Activated CD4-positive, alpha-beta memory T cell treated with anti-CD3 and anti-CD28 coated beads for 36 hours (primary cell): ENCODE measurements around the gene CHIT1. TPM values are rescaled to one million over a fixed set of nuclear protein-coding genes. Genes with fewer than 3 reads are reported as not detected.
A peak's percentile ranks its signal among the peaks of the same experiment; 100 is the strongest.

ENCODE experiments used
- CTCF ChIA-PET: fragments of 350-600 bp; sonication (Branson Sonifier 250); formaldehyde crosslinking; loops from one replicate; lab custom pipeline; 2021; ENCODE audit warnings: antibody characterized with exemption, inconsistent platforms; lab: Charles Lee
- POLR2A ChIA-PET: fragments of 350-600 bp; sonication (Branson Sonifier 250); formaldehyde crosslinking; loops from one replicate; lab custom pipeline; 2021; ENCODE audit warnings: antibody characterized with exemption; lab: Charles Lee
- DNase-seq: peaks from one replicate; pipeline ENCODE4 v3.0.0-alpha.2; 2020
- H3K27ac Mint-ChIP-seq: one replicate; pipeline ENCODE4 v1.8.0; 2021; ENCODE audit warnings: mixed read lengths
- H3K27me3 Mint-ChIP-seq: one replicate; pipeline ENCODE4 v1.8.0; 2021; ENCODE audit warnings: mixed read lengths
- H3K36me3 Mint-ChIP-seq: one replicate; pipeline ENCODE4 v1.8.0; 2021; ENCODE audit warnings: mixed read lengths
- H3K4me1 Mint-ChIP-seq: one replicate; pipeline ENCODE4 v1.8.0; 2021; ENCODE audit warnings: low read depth, mixed read lengths
- H3K4me3 Mint-ChIP-seq: one replicate; pipeline ENCODE4 v1.8.0; 2021; ENCODE audit warnings: mild to moderate bottlenecking, mixed read lengths
- H3K9me3 Mint-ChIP-seq: one replicate; pipeline ENCODE4 v1.8.0; 2021; ENCODE audit warnings: mixed read lengths
- intact Hi-C: fragments of 100-400 bp; cut with micrococcal nuclease; formaldehyde crosslinking; loops from one replicate; pipeline ENCODE4 v1.15.1; 2023
- total RNA-seq, 2 experiments: library from RNA; stranded (reverse); gene quantifications; one replicate each; pipeline ENCODE4 v1.2.3, GENCODE V29; 2021

Gene CHIT1
- total RNA-seq, 2 experiments from 2014 or later, result 0.19 to 0.53 TPM

DNA sequence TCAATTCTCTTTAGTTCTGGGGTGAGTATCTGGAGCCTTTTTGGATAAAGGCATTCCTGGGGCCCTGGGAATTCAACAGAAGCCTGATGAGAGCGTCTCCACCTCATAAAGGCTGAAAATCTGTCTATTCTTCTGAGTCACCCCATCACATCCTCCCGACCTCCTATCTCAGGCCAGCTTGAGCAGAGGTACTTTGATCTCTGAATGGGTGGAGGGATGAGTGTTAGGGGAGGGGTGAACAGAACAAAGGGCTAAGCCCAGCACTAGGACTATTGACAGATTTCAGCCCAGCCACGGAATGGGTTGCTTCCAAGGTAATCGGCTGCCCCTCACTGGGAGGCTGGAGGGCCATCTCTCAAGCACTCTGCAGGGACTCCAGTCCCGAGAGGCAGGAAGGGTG lies 51.4 kb downstream of the CHIT1 start:
- Mint-ChIP-seq H3K4me3 (no peak overlapping the region), H3K36me3 (no peaks in the 10 kb centered on the region), H3K27me3 (peaks cover 1% of the 10 kb centered on the region), H3K4me1 (no peaks in the 10 kb centered on the region), H3K27ac (no peak overlapping the region), H3K9me3 (no peaks in the 10 kb centered on the region)
- DNase-seq, result no peak
- intact Hi-C loops, result no loop called here
- CTCF ChIA-PET, result interaction anchor here (1.0 kb wide), 1 partner anchor 10 kb away, joined by 3 read pairs; no protein-coding TSS in a partner anchor
- POLR2A ChIA-PET, result no interaction called here

DNA sequence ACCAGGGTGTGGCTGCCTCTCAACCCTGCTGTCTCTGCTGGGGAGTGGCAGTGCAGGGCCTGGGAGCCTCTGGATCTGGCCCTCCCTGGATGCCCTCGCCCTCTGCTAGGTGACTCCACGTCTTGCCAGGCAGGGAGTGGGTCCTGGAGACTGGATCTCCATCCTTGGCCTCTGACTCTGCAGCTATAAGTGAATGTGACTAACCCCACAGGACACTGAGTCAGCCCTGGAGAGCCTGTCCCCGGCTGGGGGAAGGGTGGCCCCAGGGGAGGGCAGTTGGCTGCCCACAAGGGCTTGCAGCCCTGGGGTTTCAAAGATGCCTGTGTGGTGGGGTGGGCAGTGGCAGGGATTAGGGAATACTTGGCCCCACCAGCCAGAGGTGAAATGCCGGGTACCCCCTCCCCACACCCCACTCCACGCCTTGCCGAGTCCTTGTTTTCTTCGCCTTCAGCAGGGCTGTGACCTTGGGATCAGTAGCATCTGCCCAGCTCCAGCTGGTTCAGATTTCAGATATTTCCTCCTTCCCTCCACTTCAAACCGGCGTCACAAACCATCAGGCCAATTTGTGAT lies 51.9 kb downstream of the CHIT1 start:
- peaks cover 1% of the 10 kb centered on the region for H3K27me3 Mint-ChIP-seq
- no peak overlapping the region for H3K27ac Mint-ChIP-seq
- H3K4me1 Mint-ChIP-seq, result no peaks in the 10 kb centered on the region
- H3K4me3 Mint-ChIP-seq, result no peak overlapping the region
- H3K9me3 Mint-ChIP-seq, result no peaks in the 10 kb centered on the region
- H3K36me3 Mint-ChIP-seq, result no peaks in the 10 kb centered on the region
- ChIA-PET CTCF (interaction anchor here (1.0 kb wide), 1 partner anchor 11 kb away, joined by 3 read pairs; no protein-coding TSS in a partner anchor), POLR2A (no interaction called here)
- intact Hi-C loops, result no loop called here
- no peak for DNase-seq

DNA sequence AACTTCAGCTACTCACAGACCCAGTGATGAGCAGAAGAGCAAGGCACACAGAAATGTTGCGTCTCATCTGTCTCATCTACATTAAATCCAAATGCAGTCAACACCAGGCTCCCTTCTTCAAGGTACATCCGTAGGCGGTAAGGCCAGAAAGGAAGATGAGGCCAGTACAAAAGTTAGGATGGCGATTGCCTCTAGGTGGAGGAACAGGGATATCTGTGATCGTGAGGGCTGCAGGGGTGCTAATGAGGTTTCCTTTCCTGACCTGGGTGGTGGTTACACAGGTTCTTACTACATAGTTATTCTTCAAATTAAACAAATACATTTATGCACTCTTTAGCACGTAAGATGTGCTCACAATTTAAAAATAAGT lies 52.5 kb downstream of the CHIT1 start:
- Mint-ChIP-seq H3K4me1 (no peaks in the 10 kb centered on the region), H3K4me3 (no peak overlapping the region), H3K9me3 (no peaks in the 10 kb centered on the region), H3K36me3 (no peaks in the 10 kb centered on the region), H3K27ac (no peak overlapping the region), H3K27me3 (peaks cover 1% of the 10 kb centered on the region)
- intact Hi-C loops, result no loop called here
- CTCF ChIA-PET, result interaction anchor here (2.6 kb wide), 1 partner anchor 137 kb away, joined by 14 read pairs; no protein-coding TSS in a partner anchor
- no peak for DNase-seq
- POLR2A ChIA-PET, result no interaction called here

GRCh38 chr1:203176273-203177035 lies 53.0 kb downstream of the CHIT1 start:
- POLR2A ChIA-PET, result no interaction called here
- Mint-ChIP-seq H3K9me3 (no peaks in the 10 kb centered on the region), H3K36me3 (no peaks in the 10 kb centered on the region), H3K27me3 (peaks cover 1% of the 10 kb centered on the region), H3K27ac (no peak overlapping the region), H3K4me3 (no peak overlapping the region), H3K4me1 (no peaks in the 10 kb centered on the region)
- DNase-seq, result no peak
- intact Hi-C loops, result no loop called here
- CTCF ChIA-PET, result interaction anchor here (0.8 to 2.6 kb wide), 2 partner anchors 41 to 137 kb away, joined by 3 to 14 read pairs; no protein-coding TSS in a partner anchor

- Mint-ChIP-seq H3K27ac (no peak overlapping the region), H3K36me3 (no peaks in the 10 kb centered on the region), H3K4me1 (no peaks in the 10 kb centered on the region), H3K27me3 (peaks cover 1% of the 10 kb centered on the region), H3K9me3 (no peaks in the 10 kb centered on the region), H3K4me3 (no peak overlapping the region)
- DNase-seq, result no peak
- intact Hi-C loops, result no loop called here
- POLR2A ChIA-PET, result no interaction called here
- CTCF ChIA-PET, result interaction anchor here (0.8 to 2.6 kb wide), 2 partner anchors 42 to 136 kb away, joined by 3 to 14 read pairs; no protein-coding TSS in a partner anchor
Observed at GRCh38 chr1:203175827-203176241, 53.6 kb downstream of the CHIT1 start.

- ChIA-PET POLR2A (no interaction called here), CTCF (interaction anchor here (0.8 to 2.6 kb wide), 2 partner anchors 42 to 136 kb away, joined by 3 to 14 read pairs; no protein-coding TSS in a partner anchor)
- Mint-ChIP-seq H3K4me1 (no peaks in the 10 kb centered on the region), H3K4me3 (no peak within 1 kb of the TSS), H3K27me3 (peaks cover 1% of the 10 kb centered on the region), H3K36me3 (no peaks in the 10 kb centered on the region), H3K9me3 (no peaks in the 10 kb centered on the region), H3K27ac (no peak within 1 kb of the TSS)
- intact Hi-C loops, result no loop called here
- DNase-seq, result no peak
Observed at GRCh38 chr1:203175237-203175826, 54.1 kb downstream of the CHIT1 start, which contains the start of gene MYBPH. Gene MYBPH, minus strand, starts transcription at chr1:203175826. Its CDS starts 71 bp downstream, at chr1:203175755.

DNA sequence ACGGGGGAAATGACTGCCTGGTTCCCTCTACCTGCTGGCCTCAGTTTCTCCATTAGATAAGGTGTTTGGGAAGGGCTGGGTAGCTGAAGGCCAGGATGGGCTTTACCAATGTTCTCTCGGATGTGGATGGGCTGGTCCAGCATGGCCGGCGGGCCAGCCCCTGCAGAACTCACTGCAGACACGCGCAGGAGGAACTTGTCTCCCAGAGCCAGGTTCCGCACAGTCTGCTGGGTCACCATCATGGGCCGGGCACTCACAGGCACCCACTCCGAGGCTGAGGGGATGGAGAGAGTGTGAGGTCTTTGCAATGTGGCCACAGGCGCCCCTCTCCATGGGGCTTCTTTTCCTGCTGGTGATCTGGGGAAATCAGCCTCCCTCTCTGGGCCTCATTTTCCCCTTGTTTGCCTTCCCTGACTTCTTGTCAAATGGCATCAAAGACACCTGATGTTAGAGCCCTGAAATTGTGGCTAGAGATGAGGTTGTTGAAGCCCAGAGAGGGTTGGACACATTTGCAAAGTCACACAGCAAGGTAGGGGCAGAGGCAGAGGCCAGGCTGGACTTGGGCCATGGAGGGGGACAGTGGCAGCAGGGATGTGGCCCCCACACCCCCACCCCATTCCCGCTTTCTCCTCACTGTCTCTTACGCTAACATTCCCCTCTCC lies 55.0 kb downstream of the CHIT1 start:
- ChIA-PET POLR2A (no interaction called here), CTCF (interaction anchor here (1.0 to 4.5 kb wide), 3 partner anchors 135 to 152 kb away, joined by 4 to 79 read pairs (median 14); no protein-coding TSS in a partner anchor)
- no peak overlapping the region for H3K4me3 Mint-ChIP-seq
- DNase-seq, result no peak
- intact Hi-C loops, result loop anchor here (5.0 kb wide), 2 partner anchors 43 to 57 kb away; no protein-coding TSS in a partner anchor
- peaks cover 1% of the 10 kb centered on the region for H3K27me3 Mint-ChIP-seq
- no peaks in the 10 kb centered on the region for H3K4me1 Mint-ChIP-seq
- H3K9me3 Mint-ChIP-seq, result no peaks in the 10 kb centered on the region
- no peak overlapping the region for H3K27ac Mint-ChIP-seq
- H3K36me3 Mint-ChIP-seq, result no peaks in the 10 kb centered on the region

DNA sequence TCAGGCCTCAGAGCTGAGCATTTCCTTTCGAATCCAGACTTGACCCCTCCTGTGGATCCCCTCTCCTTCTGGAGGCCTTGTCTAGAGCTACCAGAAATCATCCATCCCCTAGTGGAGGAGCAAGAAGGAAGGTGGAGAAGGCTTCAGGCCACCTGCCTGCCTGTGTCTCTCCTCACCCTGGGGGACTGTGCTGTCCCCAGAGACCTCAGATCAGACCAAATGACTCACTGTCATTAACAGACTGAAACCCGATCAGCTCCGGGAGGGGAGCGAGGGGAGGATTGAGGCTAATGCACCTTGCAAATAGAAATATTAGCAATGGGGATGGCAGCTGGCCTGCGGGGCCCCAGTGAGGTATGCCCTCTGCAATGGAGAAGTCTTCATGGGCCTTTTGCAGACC lies 55.9 kb downstream of the CHIT1 start:
- no peak overlapping the region for H3K27ac Mint-ChIP-seq
- intact Hi-C loops, result loop anchor here (5.0 kb wide), 2 partner anchors 44 to 56 kb away; no protein-coding TSS in a partner anchor
- peaks cover 1% of the 10 kb centered on the region for H3K27me3 Mint-ChIP-seq
- H3K4me3 Mint-ChIP-seq, result no peak overlapping the region
- ChIA-PET POLR2A (no interaction called here), CTCF (interaction anchor here (0.6 to 4.5 kb wide), 9 partner anchors 9 to 290 kb away, joined by 3 to 79 read pairs (median 12); no protein-coding TSS in a partner anchor)
- H3K9me3 Mint-ChIP-seq, result no peaks in the 10 kb centered on the region
- H3K4me1 Mint-ChIP-seq, result no peaks in the 10 kb centered on the region
- DNase-seq, result no peak
- H3K36me3 Mint-ChIP-seq, result no peaks in the 10 kb centered on the region

DNA sequence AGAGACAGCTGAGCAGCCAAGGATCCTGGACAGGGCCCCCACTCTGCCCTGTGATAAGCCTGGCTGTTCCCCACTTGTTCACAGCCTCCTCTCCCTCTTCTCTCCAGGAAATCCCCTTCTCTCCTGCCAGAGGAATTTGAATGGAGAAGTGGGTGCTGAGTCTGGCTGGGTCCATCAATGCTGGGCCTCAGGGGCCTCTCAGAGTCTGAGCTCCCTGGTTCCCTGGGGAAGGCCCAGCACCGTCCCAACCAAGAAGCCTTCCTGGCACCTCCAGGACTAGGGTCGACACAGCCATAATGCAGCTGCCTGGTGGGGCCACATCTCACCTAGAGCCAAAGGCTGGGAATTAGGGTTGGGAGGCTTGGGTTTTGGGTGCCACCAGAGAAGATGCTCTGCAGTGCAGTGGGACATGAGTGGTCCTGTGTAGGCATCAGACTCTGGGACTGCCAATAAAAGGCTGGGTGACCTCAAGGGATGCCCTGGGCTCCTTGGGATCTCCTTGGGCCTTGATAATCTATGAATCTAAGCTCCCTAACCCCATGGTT lies 56.4 kb downstream of the CHIT1 start:
- intact Hi-C loops, result loop anchor here (5.0 kb wide), 2 partner anchors 44 to 56 kb away; no protein-coding TSS in a partner anchor

GRCh38 chr1:203172184-203173010 lies 57.1 kb downstream of the CHIT1 start:
- Mint-ChIP-seq H3K36me3 (no peaks in the 10 kb centered on the region), H3K4me1 (no peaks in the 10 kb centered on the region), H3K4me3 (no peak overlapping the region), H3K27ac (no peak overlapping the region), H3K27me3 (no peaks in the 10 kb centered on the region), H3K9me3 (no peaks in the 10 kb centered on the region)
- ChIA-PET CTCF (interaction anchor here (0.6 to 4.5 kb wide), 22 partner anchors 10 to 137 kb away, joined by 3 to 79 read pairs (median 5); partner anchors contain the start of genes ADORA1 and CHI3L1), POLR2A (interaction anchor here (0.5 kb wide), 1 partner anchor 28 kb away, joined by 4 read pairs; no protein-coding TSS in a partner anchor)
- peak; percentile 58 for DNase-seq
- intact Hi-C loops, result loop anchor here (1.0 to 5.0 kb wide), 3 partner anchors 45 to 133 kb away; no protein-coding TSS in a partner anchor

More for the DNA sequence above, 56.4 kb downstream of the CHIT1 start:
- ChIA-PET CTCF (interaction anchor here (0.6 to 4.5 kb wide), 14 partner anchors 9 to 290 kb away, joined by 3 to 79 read pairs (median 6); partner anchors contain the start of genes ADORA1 and CHI3L1), POLR2A (no interaction called here)
- Mint-ChIP-seq H3K4me1 (no peaks in the 10 kb centered on the region), H3K27me3 (peaks cover 1% of the 10 kb centered on the region), H3K9me3 (no peaks in the 10 kb centered on the region), H3K4me3 (no peak overlapping the region), H3K27ac (no peak overlapping the region), H3K36me3 (no peaks in the 10 kb centered on the region)
- no peak for DNase-seq
